IMR-90 (cell line): ENCODE measurements around the gene DDX41. TPM values are rescaled to one million over a fixed set of nuclear protein-coding genes. Genes with fewer than 3 reads are reported as not detected.

Experiments
- ATAC-seq: fragments of 200-7000 bp; cut with Tn5 transposase; 2 replicates; pipeline ENCODE4 v1.9.1; 2020; ENCODE audit warnings: low read depth, mild to moderate bottlenecking, moderate library complexity
- BruUV-seq: library from RNA; stranded (reverse); fragments of 400-500 nt; replicated peaks from 2 replicates; lab custom pipeline; 2021; lab: Mats Ljungman, UMichigan
- CTCF ChIA-PET: fragments of 300-600 bp; formaldehyde crosslinking; extraction: SDS; loops from one replicate; lab custom pipeline; 2021; ENCODE audit warnings: antibody characterized with exemption; lab: Yijun Ruan, JAX
- POLR2A ChIA-PET: fragments of 300-600 bp; sonication (Branson Sonifier 250); formaldehyde crosslinking; loops from one replicate; lab custom pipeline; 2022; ENCODE audit warnings: antibody characterized with exemption; ENCODE audit not compliant: unreplicated experiment; lab: Charles Lee
- DNase-seq: peaks from one replicate; pipeline ENCODE4 v3.0.0; 2013
- H2AFZ ChIP-seq: replicated peaks from 2 replicates; pipeline ENCODE3; 2013; ENCODE audit warnings: low read length, mild to moderate bottlenecking; ENCODE audit not compliant: poor library complexity
- H2AK5ac ChIP-seq: 2 replicates; pipeline ENCODE4 v1.6.1; 2013; ENCODE audit warnings: low read depth, low read length, inconsistent platforms
- H2AK9ac ChIP-seq: replicated peaks from 2 replicates; pipeline ENCODE3; 2013; ENCODE audit warnings: mild to moderate bottlenecking, low read depth, low read length, moderate library complexity; ENCODE audit not compliant: poor library complexity
- H2BK120ac ChIP-seq: 2 replicates; pipeline ENCODE4 v1.6.1; 2013; ENCODE audit warnings: low read depth, low read length, inconsistent platforms
- H2BK15ac ChIP-seq: 3 replicates; pipeline ENCODE4 v1.6.1; 2013; ENCODE audit warnings: low read depth, low read length, inconsistent platforms
- H2BK20ac ChIP-seq: 2 replicates; pipeline ENCODE4 v1.6.1; 2013; ENCODE audit warnings: low read depth, mild to moderate bottlenecking, inconsistent platforms, low read length, moderate library complexity
- H2BK5ac ChIP-seq: 2 replicates; pipeline ENCODE4 v1.6.1; 2013; ENCODE audit warnings: mild to moderate bottlenecking, low read depth, low read length, inconsistent platforms; ENCODE audit not compliant: poor library complexity, severe bottlenecking
- H3K14ac ChIP-seq: replicated peaks from 2 replicates; pipeline ENCODE4 v1.6.1; 2013; ENCODE audit warnings: low read depth, low read length, inconsistent platforms
- H3K18ac ChIP-seq: 2 replicates; pipeline ENCODE4 v1.6.1; 2013; ENCODE audit warnings: low read depth, low read length, control low read depth
- H3K23ac ChIP-seq: 2 replicates; pipeline ENCODE4 v1.6.1; 2013; ENCODE audit warnings: low read depth, low read length, inconsistent platforms
- H3K27ac ChIP-seq: 2 replicates; pipeline ENCODE4 v1.5.1; 2013; ENCODE audit warnings: mild to moderate bottlenecking, control low read depth, low read length; ENCODE audit not compliant: insufficient read depth
- H3K27me3 ChIP-seq: 2 replicates; pipeline ENCODE4 v1.6.1; 2013; ENCODE audit warnings: low read length; ENCODE audit not compliant: control insufficient read depth, insufficient read depth
- H3K36me3 ChIP-seq: 2 replicates; pipeline ENCODE4 v1.6.1; 2013; ENCODE audit warnings: low read length, mixed read lengths; ENCODE audit not compliant: control insufficient read depth, insufficient read depth
- H3K4ac ChIP-seq: 2 replicates; pipeline ENCODE4 v1.6.1; 2013; ENCODE audit warnings: low read depth, low read length, inconsistent platforms
- H3K4me1 ChIP-seq: 2 replicates; pipeline ENCODE4 v1.6.1; 2013; ENCODE audit warnings: low read length, mixed read lengths; ENCODE audit not compliant: control insufficient read depth, insufficient read depth
- H3K4me2 ChIP-seq: 2 replicates; pipeline ENCODE4 v1.6.1; 2013; ENCODE audit warnings: low read depth, mild to moderate bottlenecking, control low read depth, low read length, moderate library complexity
- H3K4me3 ChIP-seq: 2 replicates; pipeline ENCODE4 v1.5.1; 2013; ENCODE audit warnings: low read depth, mild to moderate bottlenecking, control low read depth, low read length, moderate library complexity; ENCODE audit not compliant: insufficient read depth
- H3K56ac ChIP-seq: 2 replicates; pipeline ENCODE4 v1.6.1; 2013; ENCODE audit warnings: low read length, inconsistent platforms; ENCODE audit not compliant: insufficient read depth; ENCODE audit errors: extremely low read depth
- H3K79me1 ChIP-seq, 2 experiments: 2 replicates each; pipeline ENCODE4 v1.6.1; 2013; ENCODE audit warnings: low read length in 2 of 2, inconsistent platforms in 1 of 2, low read depth in 1 of 2
- H3K9ac ChIP-seq: 2 replicates; pipeline ENCODE4 v1.6.1; 2013; ENCODE audit warnings: low read depth, low read length, control low read depth
- H3K9me1 ChIP-seq: 2 replicates; pipeline ENCODE4 v1.6.1; 2013; ENCODE audit warnings: low read length, inconsistent platforms; ENCODE audit not compliant: insufficient read depth
- H3K9me3 ChIP-seq: 2 replicates; pipeline ENCODE4 v1.6.1; 2013; ENCODE audit warnings: low read length; ENCODE audit not compliant: control insufficient read depth, insufficient read depth
- H4K20me1 ChIP-seq: 2 replicates; pipeline ENCODE4 v1.6.1; 2013; ENCODE audit warnings: low read length, inconsistent platforms; ENCODE audit not compliant: insufficient read depth
- H4K5ac ChIP-seq: 2 replicates; pipeline ENCODE4 v1.6.1; 2013; ENCODE audit warnings: mild to moderate bottlenecking, low read depth, low read length, control low read depth
- H4K8ac ChIP-seq, 2 experiments: 2 replicates each; pipeline ENCODE4 v1.6.1; 2013; ENCODE audit warnings: low read depth in 2 of 2, low read length in 2 of 2, control low read depth in 1 of 2, inconsistent platforms in 1 of 2
- H4K91ac ChIP-seq: 2 replicates; pipeline ENCODE4 v1.6.1; 2013; ENCODE audit warnings: low read depth, low read length, inconsistent platforms; ENCODE audit not compliant: insufficient read depth
- CHD1 ChIP-seq: IDR thresholded peaks from 2 replicates; pipeline ENCODE4 v1.6.1; 2012; ENCODE audit warnings: low read depth, low read length, improper control_type of control experiment
- MAFK ChIP-seq: IDR thresholded peaks from 2 replicates; pipeline ENCODE4 v1.6.1; 2012; ENCODE audit warnings: low read depth, low read length, improper control_type of control experiment
- RAD21 ChIP-seq: IDR thresholded peaks from 2 replicates; pipeline ENCODE4 v1.6.1; 2012; ENCODE audit warnings: low read length, improper control_type of control experiment
- RCOR1 ChIP-seq: IDR thresholded peaks from 2 replicates; pipeline ENCODE4 v1.6.1; 2012; ENCODE audit warnings: mild to moderate bottlenecking, low read length, improper control_type of control experiment; ENCODE audit not compliant: insufficient replicate concordance
- USF2 ChIP-seq: fragments of 150-350 bp; IDR thresholded peaks from 2 replicates; pipeline ENCODE4 v1.6.1; 2017; ENCODE audit warnings: mild to moderate bottlenecking, antibody characterized with exemption, low read length, low read depth
- WGBS, 2 experiments: methylation state at CpG; one replicate each; pipeline versions ENCODE4 v1.1.5 to v1.1.7; 2013; ENCODE audit warnings: missing lambda C conversion rate in 2 of 2; ENCODE audit not compliant: insufficient read length in 1 of 2; ENCODE audit errors: extremely low coverage in 2 of 2; 5-methylcytosine and 5-hydroxymethylcytosine counted together
- dilution Hi-C: fragments of 300-500 bp; cut with HindIII; formaldehyde crosslinking; loops from one replicate; pipeline ENCODE4 v1.14.3; 2018; ENCODE audit warnings: low sequenced_read_pairs; ENCODE audit not compliant: unreplicated experiment
- in situ Hi-C: fragments of 300-500 bp; cut with MboI; formaldehyde crosslinking; loops from 3 replicates; pipeline ENCODE4 v1.14.3; 2019; ENCODE audit warnings: low sequenced_read_pairs, inconsistent platforms, mixed read lengths
- intact Hi-C: fragments of 100-400 bp; cut with micrococcal nuclease; formaldehyde crosslinking; loops from 2 replicates; pipeline ENCODE4 v1.10.0; 2022
- polyA plus RNA-seq, 3 experiments: library from polyadenylated mRNA; depleted of rRNA; stranded (reverse); fragments of >200 nt; gene quantifications; 2 replicates each; pipeline ENCODE4 v1.2.3, GENCODE V29; 2012; ENCODE audit warnings: low replicate concordance in 1 of 3
- total RNA-seq: library from RNA; depleted of rRNA; stranded (reverse); fragments of >200 nt; gene quantifications from 2 replicates; pipeline ENCODE4 v1.2.3, GENCODE V29; 2012

The DDX41 gene
- total and polyA plus RNA-seq, 2 of the 4 experiments (the other 2 are of a cell fraction): 130 to 170 TPM

GRCh38 chr5:177538876-177539275 lies 22.1 kb upstream of the DDX41 start:
- ATAC-seq (no peak), DNase-seq (no peak)
- H2AK9ac ChIP-seq: peak overlapping the region; percentile 33
- no peak overlapping the region for H3K56ac ChIP-seq
- peak overlapping the region; percentile 95; the same call in 1 of the 2 replicates for H4K5ac ChIP-seq
- peak overlapping the region; percentile 91; the same call in 1 of the 2 replicates for H3K4ac ChIP-seq
- peak overlapping the region; percentile 91; the same call in 1 of the 2 replicates for H2BK120ac ChIP-seq
- ChIA-PET CTCF (interaction anchor here (0.7 to 1.8 kb wide), 2 partner anchors 12 to 38 kb away, joined by 4 to 6 read pairs; no protein-coding TSS in a partner anchor), POLR2A (no interaction called here)
- peak overlapping the region; percentile 97; the same call in 1 of the 2 replicates for H2AK5ac ChIP-seq
- H3K4me2 ChIP-seq: no peak overlapping the region
- intact Hi-C loops: no loop called here
- peaks cover 49 to 78% of the 10 kb centered on the region in 2 experiments for H3K79me1 ChIP-seq
- peak overlapping the region; percentile 43; the same call in 2 of the 3 replicates for H2BK15ac ChIP-seq
- peaks cover 30% of the 10 kb centered on the region for H3K4me1 ChIP-seq
- H2AFZ ChIP-seq: no peak overlapping the region
- peak overlapping the region; percentile 89 for H2BK5ac ChIP-seq
- BruUV-seq: no TSS peak
- H3K36me3 ChIP-seq: peaks cover 35% of the 10 kb centered on the region
- peak overlapping the region; percentile 8 to 94; a peak in 2 of 4 replicates for H4K8ac ChIP-seq
- no peak overlapping the region for H3K4me3 ChIP-seq
- no peaks in the 10 kb centered on the region for H3K27me3 ChIP-seq
- H4K20me1 ChIP-seq: peaks cover 37% of the 10 kb centered on the region
- no peaks in the 10 kb centered on the region for H3K9me3 ChIP-seq
- dilution Hi-C loops: no loop called here
- H3K23ac ChIP-seq: peak overlapping the region; percentile 95; the same call in 1 of the 2 replicates
- H3K27ac ChIP-seq: peak overlapping the region; percentile 89; the same call in 1 of the 2 replicates
- no peak overlapping the region for H2BK20ac ChIP-seq
- TF ChIP-seq RAD21 (no peak), USF2 (no peak), RCOR1 (no peak), CHD1 (no peak), MAFK (no peak)
- 100% methylated on average over 2 of the region's 10 CpGs; no CpG with 5 or more reads in 1 of the 2 experiments for WGBS, 2 experiments
- in situ Hi-C loops: no loop called here
- H3K14ac ChIP-seq: 0 out of 2 replicates have a peak overlapping the region, but pooled peaks have one; percentile 70
- H3K9ac ChIP-seq: no peak overlapping the region
- H3K9me1 ChIP-seq: peaks cover 27% of the 10 kb centered on the region
- peak overlapping the region; percentile 75 for H4K91ac ChIP-seq
- H3K18ac ChIP-seq: no peak overlapping the region; the same call in 1 of the 2 replicates
